KMS-11 (cell line): ENCODE data around the gene COL20A1.

Experiments used
- H2AFZ ChIP-seq: fragments of 200-600 bp; sonication (generic); 2 replicates; pipeline ENCODE4 v1.6.1; 2016; ENCODE audit warnings: antibody characterized with exemption, mixed run types, low read depth
- H3K27ac ChIP-seq: fragments of 200-600 bp; sonication (generic); 2 replicates; pipeline ENCODE4 v1.6.1; 2016; ENCODE audit warnings: mild to moderate bottlenecking, mixed run types
- H3K27me3 ChIP-seq: fragments of 200-600 bp; sonication (generic); 2 replicates; pipeline ENCODE4 v1.6.1; 2017; ENCODE audit warnings: mild to moderate bottlenecking, low read depth, mixed run types, moderate library complexity; ENCODE audit not compliant: insufficient read depth
- H3K36me3 ChIP-seq: fragments of 200-600 bp; sonication (generic); 2 replicates; pipeline ENCODE4 v1.6.1; 2017; ENCODE audit warnings: mild to moderate bottlenecking, mixed run types; ENCODE audit not compliant: insufficient read depth
- H3K4me1 ChIP-seq: fragments of 200-600 bp; sonication (generic); 2 replicates; pipeline ENCODE4 v1.6.1; 2016; ENCODE audit warnings: mild to moderate bottlenecking, low read depth, mixed run types; ENCODE audit not compliant: poor library complexity, severe bottlenecking
- H3K4me2 ChIP-seq: fragments of 200-600 bp; sonication (generic); 2 replicates; pipeline ENCODE4 v1.7.0; 2016; ENCODE audit warnings: mild to moderate bottlenecking, mixed run types
- H3K4me3 ChIP-seq: fragments of 200-600 bp; sonication (generic); IDR thresholded peaks from 2 replicates; pipeline ENCODE4 v1.6.1; 2017; ENCODE audit warnings: low read depth, low read length, mixed read lengths; ENCODE audit not compliant: insufficient read depth
- H3K79me2 ChIP-seq: fragments of 200-600 bp; sonication (generic); 2 replicates; pipeline ENCODE4 v1.6.1; 2016; ENCODE audit warnings: low read depth, mixed run types; ENCODE audit not compliant: insufficient read depth
- H3K9ac ChIP-seq: fragments of 200-600 bp; sonication (generic); 2 replicates; pipeline ENCODE4 v1.6.1; 2016; ENCODE audit warnings: mild to moderate bottlenecking, mixed run types
- H4K20me1 ChIP-seq: fragments of 200-600 bp; sonication (generic); 2 replicates; pipeline ENCODE4 v1.6.1; 2016; ENCODE audit warnings: mild to moderate bottlenecking, mixed run types; ENCODE audit not compliant: insufficient read depth
- CTCF ChIP-seq: fragments of 200-600 bp; sonication (generic); conservative IDR thresholded peaks from 2 replicates; pipeline ENCODE4 v1.6.1; 2017; ENCODE audit warnings: low read depth, mild to moderate bottlenecking, antibody characterized with exemption, low read length, moderate library complexity, mixed read lengths

COL20A1 gene

GRCh38 chr20:63310265-63310991 is 17.4 kb downstream of the COL20A1 start:
- H4K20me1 ChIP-seq = no peaks in the 10 kb centered on the region
- H3K79me2 ChIP-seq = no peaks in the 10 kb centered on the region
- peaks cover 7% of the 10 kb centered on the region for H3K4me1 ChIP-seq
- peaks cover 93% of the 10 kb centered on the region for H3K27me3 ChIP-seq
- no peak overlapping the region for H3K4me3 ChIP-seq
- H3K36me3 ChIP-seq = no peaks in the 10 kb centered on the region
- H3K4me2 ChIP-seq = no peak overlapping the region
- no peak overlapping the region for H2AFZ ChIP-seq
- no peak overlapping the region for H3K27ac ChIP-seq
- TF ChIP-seq CTCF = no peak
- H3K9ac ChIP-seq = no peak overlapping the region

GRCh38 chr20:63311186-63311832 is 18.3 kb downstream of the COL20A1 start:
- H3K79me2 ChIP-seq = no peaks in the 10 kb centered on the region
- H2AFZ ChIP-seq = no peak overlapping the region

GRCh38 chr20:63311833-63312243 is 18.9 kb downstream of the COL20A1 start:
- no peaks in the 10 kb centered on the region for H4K20me1 ChIP-seq
- peaks cover 94% of the 10 kb centered on the region for H3K27me3 ChIP-seq
- no peak overlapping the region for H3K27ac ChIP-seq
- no peaks in the 10 kb centered on the region for H3K79me2 ChIP-seq
- H3K4me3 ChIP-seq = no peak overlapping the region
- H2AFZ ChIP-seq = no peak overlapping the region
- no peaks in the 10 kb centered on the region for H3K36me3 ChIP-seq
- TF ChIP-seq CTCF = no peak
- no peak overlapping the region for H3K9ac ChIP-seq
- peaks cover 7% of the 10 kb centered on the region for H3K4me1 ChIP-seq
- H3K4me2 ChIP-seq = no peak overlapping the region

More at GRCh38 chr20:63311186-63311832, 18.3 kb downstream of the COL20A1 start:
- Histone ChIP-seq H3K36me3 (no peaks in the 10 kb centered on the region), H3K27me3 (peaks cover 94% of the 10 kb centered on the region), H3K4me1 (peaks cover 7% of the 10 kb centered on the region), H3K27ac (no peak overlapping the region), H3K4me2 (no peak overlapping the region), H3K9ac (no peak overlapping the region), H3K4me3 (no peak overlapping the region), H4K20me1 (no peaks in the 10 kb centered on the region)
- TF ChIP-seq CTCF = no peak

GRCh38 chr20:63312273-63312672 is 19.3 kb downstream of the COL20A1 start:
- Histone ChIP-seq H3K36me3 (no peaks in the 10 kb centered on the region), H3K4me3 (no peak overlapping the region), H3K27ac (no peak overlapping the region), H3K9ac (no peak overlapping the region), H3K79me2 (no peaks in the 10 kb centered on the region), H3K27me3 (peaks cover 94% of the 10 kb centered on the region), H3K4me1 (peaks cover 7% of the 10 kb centered on the region), H2AFZ (no peak overlapping the region), H4K20me1 (no peaks in the 10 kb centered on the region), H3K4me2 (no peak overlapping the region)
- no peak for TF ChIP-seq CTCF
